ENCODE data around the gene MRPL3. TPM values are rescaled to one million over a fixed set of nuclear protein-coding genes. Genes with fewer than 3 reads are reported as not detected.

Gene MRPL3
- total RNA-seq, 1 donor from 2014 or later = 45.7 TPM

DNA sequence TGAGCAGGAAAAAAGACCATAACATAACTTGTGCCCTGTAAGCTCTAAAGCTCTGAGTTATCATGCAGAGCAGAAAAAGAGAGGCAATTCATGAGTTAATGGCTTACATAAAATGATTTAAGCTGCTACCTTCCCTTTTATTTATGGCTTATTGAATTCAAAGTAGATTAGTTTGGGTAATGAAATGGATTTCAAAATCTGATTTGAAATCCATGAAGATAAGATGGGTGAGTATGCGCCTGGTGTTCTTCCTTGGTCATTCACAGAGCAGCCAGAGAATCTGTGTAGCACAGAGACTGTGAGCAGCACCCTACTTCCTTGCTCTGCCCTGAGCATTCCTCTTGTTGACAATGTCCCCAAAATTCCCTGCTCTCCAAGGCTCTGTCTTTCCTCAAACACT lies 36.2 kb upstream of the MRPL3 start:
- intact Hi-C loops (cut with DNase I) = no loop called here
- Histone ChIP-seq H3K4me1 (no peaks in the 10 kb centered on the region), H3K27me3 (no peaks in the 10 kb centered on the region), H3K27ac (no peak overlapping the region), H3K4me3 (no peak overlapping the region), H3K9me3 (no peaks in the 10 kb centered on the region), H3K36me3 (no peaks in the 10 kb centered on the region)
- TF ChIP-seq, protein P1, sequence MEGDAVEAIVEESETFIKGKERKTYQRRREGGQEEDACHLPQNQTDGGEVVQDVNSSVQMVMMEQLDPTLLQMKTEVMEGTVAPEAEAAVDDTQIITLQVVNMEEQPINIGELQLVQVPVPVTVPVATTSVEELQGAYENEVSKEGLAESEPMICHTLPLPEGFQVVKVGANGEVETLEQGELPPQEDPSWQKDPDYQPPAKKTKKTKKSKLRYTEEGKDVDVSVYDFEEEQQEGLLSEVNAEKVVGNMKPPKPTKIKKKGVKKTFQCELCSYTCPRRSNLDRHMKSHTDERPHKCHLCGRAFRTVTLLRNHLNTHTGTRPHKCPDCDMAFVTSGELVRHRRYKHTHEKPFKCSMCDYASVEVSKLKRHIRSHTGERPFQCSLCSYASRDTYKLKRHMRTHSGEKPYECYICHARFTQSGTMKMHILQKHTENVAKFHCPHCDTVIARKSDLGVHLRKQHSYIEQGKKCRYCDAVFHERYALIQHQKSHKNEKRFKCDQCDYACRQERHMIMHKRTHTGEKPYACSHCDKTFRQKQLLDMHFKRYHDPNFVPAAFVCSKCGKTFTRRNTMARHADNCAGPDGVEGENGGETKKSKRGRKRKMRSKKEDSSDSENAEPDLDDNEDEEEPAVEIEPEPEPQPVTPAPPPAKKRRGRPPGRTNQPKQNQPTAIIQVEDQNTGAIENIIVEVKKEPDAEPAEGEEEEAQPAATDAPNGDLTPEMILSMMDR (IDR thresholded peaks at IDR 0.05) = no peak
- DNase-seq (ENCODE audit: low spot score in 2 of 2) = no peak

DNA sequence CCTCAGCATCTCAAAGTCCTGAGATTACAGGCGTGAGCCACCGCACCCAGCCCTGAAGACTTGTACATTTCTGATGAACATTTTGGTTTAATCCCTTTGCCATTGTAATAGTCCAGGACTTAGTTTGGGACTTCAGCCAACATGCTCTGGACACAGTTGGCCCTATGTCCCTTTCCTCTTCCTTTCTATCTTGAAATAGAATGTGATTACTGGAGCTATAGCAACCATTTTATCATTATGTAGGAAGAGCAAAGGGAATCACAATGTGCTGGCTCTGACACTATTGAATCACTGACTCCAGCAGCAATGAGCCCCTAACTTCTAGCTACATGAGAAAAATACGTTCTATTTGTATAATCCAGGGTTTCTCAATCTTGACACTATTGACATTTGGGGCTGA lies 34.8 kb upstream of the MRPL3 start:
- Histone ChIP-seq H3K36me3 (no peaks in the 10 kb centered on the region), H3K4me1 (no peaks in the 10 kb centered on the region), H3K27ac (no peak overlapping the region), H3K4me3 (no peak overlapping the region), H3K9me3 (no peaks in the 10 kb centered on the region), H3K27me3 (no peaks in the 10 kb centered on the region)
- DNase-seq (ENCODE audit: low spot score in 2 of 2) = no peak
- TF ChIP-seq, protein P1 (IDR thresholded peaks at IDR 0.05) = no peak
- intact Hi-C loops (cut with DNase I) = no loop called here

DNA sequence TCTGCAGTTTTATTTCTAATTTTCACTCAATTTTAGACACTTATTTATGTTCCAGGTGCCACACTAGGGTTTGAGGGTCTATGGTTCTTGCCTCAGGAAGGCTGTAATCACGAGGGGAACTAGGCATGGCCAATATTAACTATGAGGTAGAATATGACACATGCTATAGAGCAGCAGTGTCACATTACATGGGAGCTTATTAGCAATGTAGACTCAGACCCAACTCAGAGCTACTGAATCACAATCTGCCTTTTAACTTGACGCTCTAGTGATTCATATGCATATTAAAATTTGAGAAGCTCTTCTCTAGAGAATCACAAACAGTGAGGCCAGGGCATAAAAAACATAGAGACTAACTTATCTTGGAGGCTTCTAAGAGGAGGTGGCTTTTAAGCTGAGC lies 32.8 kb upstream of the MRPL3 start:
- Histone ChIP-seq H3K27me3 (no peaks in the 10 kb centered on the region), H3K36me3 (no peaks in the 10 kb centered on the region), H3K27ac (no peak overlapping the region), H3K4me1 (no peaks in the 10 kb centered on the region), H3K9me3 (no peaks in the 10 kb centered on the region), H3K4me3 (no peak overlapping the region)
- no peak for DNase-seq (ENCODE audit: low spot score in 2 of 2)
- TF ChIP-seq, protein P1 (IDR thresholded peaks at IDR 0.05) = no peak
- intact Hi-C loops (cut with DNase I) = no loop called here

DNA sequence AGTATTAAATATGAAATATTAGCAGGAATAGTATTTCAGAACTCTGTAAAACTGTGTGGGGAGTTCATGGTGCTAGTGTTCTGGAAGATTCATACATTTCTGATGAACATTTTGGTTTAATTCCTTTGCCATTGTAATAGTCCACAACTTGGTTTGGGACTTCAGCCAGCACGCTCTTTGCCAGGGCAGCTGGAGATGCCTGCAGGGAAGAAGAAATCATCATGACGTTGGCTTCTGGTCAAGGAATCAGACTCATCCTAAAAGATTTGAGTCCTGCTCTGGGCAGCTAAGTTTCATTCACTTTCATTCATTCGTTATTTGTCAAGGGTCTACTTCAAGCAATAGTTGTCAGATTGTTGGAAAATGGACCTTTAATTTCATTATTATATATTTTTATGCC lies 32.4 kb upstream of the MRPL3 start:
- H3K9me3 ChIP-seq = no peaks in the 10 kb centered on the region
- DNase-seq (ENCODE audit: low spot score in 2 of 2) = no peak
- no peak overlapping the region for H3K27ac ChIP-seq
- H3K27me3 ChIP-seq = no peaks in the 10 kb centered on the region
- intact Hi-C loops (cut with DNase I) = no loop called here
- H3K36me3 ChIP-seq = no peaks in the 10 kb centered on the region
- TF ChIP-seq, protein P1 (IDR thresholded peaks at IDR 0.05) = no peak
- no peaks in the 10 kb centered on the region for H3K4me1 ChIP-seq
- no peak overlapping the region for H3K4me3 ChIP-seq

DNA sequence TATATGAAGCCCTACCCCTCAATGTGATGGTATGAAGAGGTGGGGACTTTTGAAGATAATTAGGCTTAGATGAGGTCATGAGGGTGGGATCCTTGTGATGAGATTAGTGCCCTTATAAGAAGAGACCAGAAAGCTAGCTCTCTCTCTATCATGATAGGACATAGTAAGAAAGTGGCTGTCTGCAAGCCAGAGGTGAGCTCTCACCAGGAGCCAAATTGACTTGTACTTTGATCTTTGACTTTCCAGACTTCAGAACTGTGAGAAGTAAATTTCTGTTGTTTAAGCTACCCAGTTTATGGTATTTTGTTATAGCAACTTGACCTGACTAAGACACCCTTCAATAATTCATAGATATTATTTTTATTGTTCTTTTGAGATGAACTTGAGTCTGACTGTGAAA lies 29.9 kb upstream of the MRPL3 start:
- H3K9me3 ChIP-seq = no peaks in the 10 kb centered on the region
- no peaks in the 10 kb centered on the region for H3K4me1 ChIP-seq
- H3K27me3 ChIP-seq = no peaks in the 10 kb centered on the region
- no peak for DNase-seq (ENCODE audit: low spot score in 2 of 2)
- intact Hi-C loops (cut with DNase I) = no loop called here
- H3K4me3 ChIP-seq = no peak overlapping the region
- no peaks in the 10 kb centered on the region for H3K36me3 ChIP-seq
- TF ChIP-seq, protein P1 (IDR thresholded peaks at IDR 0.05) = no peak
- H3K27ac ChIP-seq = no peak overlapping the region

DNA sequence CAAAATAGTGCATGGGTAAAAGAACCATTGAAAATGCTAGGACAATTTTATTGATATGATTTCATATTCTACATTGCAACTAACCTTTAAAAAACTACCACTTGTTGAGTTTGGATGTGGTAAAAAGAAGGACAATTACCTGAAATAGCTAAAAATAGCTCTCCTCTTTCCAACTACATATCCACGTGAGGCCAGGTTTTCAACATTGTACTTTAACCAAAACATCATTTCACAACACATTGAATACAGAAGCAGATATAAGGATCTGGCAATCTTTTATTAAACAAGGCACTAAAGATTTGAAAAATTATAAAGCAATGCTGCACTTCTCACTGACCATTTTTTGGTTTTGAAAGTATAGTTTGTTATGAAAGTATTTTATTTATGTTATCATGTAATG lies 28.1 kb upstream of the MRPL3 start:
- no peak overlapping the region for H3K27ac ChIP-seq
- TF ChIP-seq, protein P1 (IDR thresholded peaks at IDR 0.05) = no peak
- DNase-seq (ENCODE audit: low spot score in 2 of 2) = no peak
- intact Hi-C loops (cut with DNase I) = no loop called here
- H3K4me1 ChIP-seq = no peaks in the 10 kb centered on the region
- H3K9me3 ChIP-seq = no peaks in the 10 kb centered on the region
- no peaks in the 10 kb centered on the region for H3K36me3 ChIP-seq
- H3K27me3 ChIP-seq = no peaks in the 10 kb centered on the region
- no peak overlapping the region for H3K4me3 ChIP-seq
